ENCODE data around the gene FRMPD2.
"Not testable (repeated sequence)": the region's sequence is repeated elsewhere in the genome, so short reads cannot be mapped to it uniquely, and the experiment has no call there.

The FRMPD2 gene

GRCh38 chr10:48199580-48200377 is 74.7 kb downstream of the FRMPD2 start:
- DNase-seq, result no peak

- DNase-seq, result no peak
These were observed 77.1 kb downstream of the FRMPD2 start for GRCh38 chr10:48197236-48197899.

DNA sequence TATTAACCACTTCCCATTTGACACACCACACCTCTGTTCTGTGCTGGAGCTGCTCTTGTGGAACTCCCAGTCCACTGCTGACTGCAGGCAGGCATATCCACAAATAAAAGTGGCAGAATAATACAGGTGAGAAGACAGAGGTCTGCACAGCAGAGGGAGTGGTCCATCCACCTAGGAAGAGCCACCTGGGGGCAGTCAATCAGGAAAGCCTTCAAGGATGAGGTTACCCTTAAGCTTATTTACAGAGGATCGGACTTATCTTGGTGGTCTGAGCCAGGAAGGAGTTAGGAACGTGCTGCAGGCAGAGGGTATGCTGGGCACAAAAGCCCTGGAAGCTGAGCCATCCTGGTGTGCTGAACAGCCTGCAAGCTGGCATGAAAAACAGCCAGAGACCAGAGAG is 78.7 kb downstream of the FRMPD2 start:
- no peak for DNase-seq

- no peak for DNase-seq
These were observed 79.7 kb downstream of the FRMPD2 start for GRCh38 chr10:48194830-48195229.

GRCh38 chr10:48193556-48193955 is 80.9 kb downstream of the FRMPD2 start:
- DNase-seq, result no peak

GRCh38 chr10:48192881-48193450 is 81.5 kb downstream of the FRMPD2 start:
- no peak for DNase-seq

DNA sequence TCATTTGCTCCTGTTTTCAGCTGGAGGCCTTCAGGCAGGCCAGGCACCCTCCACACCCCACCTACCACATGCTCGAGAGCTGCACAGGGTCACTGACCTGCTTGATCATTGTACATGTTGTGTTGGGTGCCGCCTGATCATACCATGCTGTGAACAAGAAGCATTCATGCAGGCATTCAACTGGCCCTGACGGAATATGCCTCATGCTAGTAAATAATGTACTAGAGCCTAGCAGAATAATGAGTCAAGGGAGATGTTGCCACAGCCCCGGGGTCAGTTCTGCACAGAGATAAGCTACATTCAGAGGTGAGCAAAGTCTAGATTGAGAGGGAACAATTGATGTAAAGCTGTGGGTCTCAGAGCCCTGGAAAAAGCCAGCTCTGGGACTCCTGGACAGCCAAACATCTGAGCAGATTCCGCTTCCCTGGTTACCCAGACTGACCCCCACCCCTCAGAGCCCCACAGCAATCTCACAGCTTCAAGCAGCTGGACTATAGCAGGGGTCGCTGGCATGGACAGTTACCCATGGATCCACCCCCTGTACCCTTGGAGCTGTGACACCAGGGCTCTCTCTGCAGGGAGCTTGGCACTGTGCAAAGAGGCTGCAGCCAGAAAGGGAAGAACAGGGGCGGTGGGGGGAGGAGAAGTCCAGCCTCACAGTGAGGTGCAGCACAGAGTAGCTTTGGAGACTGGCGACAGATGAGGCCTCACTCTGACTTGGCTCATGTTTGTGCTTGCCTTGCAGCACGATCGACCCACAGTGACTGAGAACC is 86.6 kb downstream of the FRMPD2 start:
- no peak for DNase-seq

DNA sequence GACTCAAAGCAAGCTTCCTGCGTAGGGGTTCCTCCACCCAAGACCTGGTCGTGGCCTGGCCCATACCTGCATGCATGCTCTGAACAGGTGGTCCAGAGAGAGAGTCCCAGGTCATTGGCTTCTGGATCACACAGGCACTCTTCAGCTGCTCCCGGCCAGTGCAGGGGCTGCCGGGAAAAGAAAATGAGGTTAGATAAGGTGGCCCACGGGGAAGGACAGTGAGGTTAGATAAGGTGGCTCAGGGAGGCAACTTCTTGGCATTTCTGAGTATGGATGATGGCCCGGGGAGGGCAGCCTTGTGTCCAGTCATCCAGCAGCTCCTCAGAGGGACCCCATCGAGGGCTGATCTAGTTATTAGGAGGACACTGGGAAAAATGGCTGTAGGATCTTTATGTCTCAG is 87.4 kb downstream of the FRMPD2 start:
- no peak for DNase-seq

GRCh38 chr10:48186264-48186804 is 88.2 kb downstream of the FRMPD2 start:
- DNase-seq, result not testable (repeated sequence)

- no peak for DNase-seq
These were observed 90.3 kb downstream of the FRMPD2 start for GRCh38 chr10:48184224-48184623.

DNA sequence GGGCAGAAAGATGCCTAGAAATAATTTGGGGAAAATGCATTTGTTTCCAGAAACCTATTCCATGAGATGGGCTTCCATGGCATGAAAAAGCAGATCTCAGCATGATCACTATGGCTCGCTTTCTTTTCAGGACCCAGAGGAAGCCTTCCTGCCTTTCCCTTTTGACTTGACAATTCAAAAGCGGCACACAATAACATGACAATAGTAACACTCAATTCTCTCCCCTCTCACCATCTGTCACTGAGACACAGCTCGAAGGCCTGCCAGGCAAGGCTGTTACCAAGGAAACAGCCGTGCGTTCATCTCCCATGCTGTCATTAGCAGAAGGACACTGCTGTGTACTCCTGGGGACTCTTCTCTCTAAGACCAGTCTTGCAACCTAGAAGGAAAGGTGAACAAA is 101.8 kb downstream of the FRMPD2 start:
- not testable (repeated sequence) for DNase-seq

- not testable (repeated sequence) for DNase-seq
These were observed 113.8 kb downstream of the FRMPD2 start for GRCh38 chr10:48160670-48161069.

DNA sequence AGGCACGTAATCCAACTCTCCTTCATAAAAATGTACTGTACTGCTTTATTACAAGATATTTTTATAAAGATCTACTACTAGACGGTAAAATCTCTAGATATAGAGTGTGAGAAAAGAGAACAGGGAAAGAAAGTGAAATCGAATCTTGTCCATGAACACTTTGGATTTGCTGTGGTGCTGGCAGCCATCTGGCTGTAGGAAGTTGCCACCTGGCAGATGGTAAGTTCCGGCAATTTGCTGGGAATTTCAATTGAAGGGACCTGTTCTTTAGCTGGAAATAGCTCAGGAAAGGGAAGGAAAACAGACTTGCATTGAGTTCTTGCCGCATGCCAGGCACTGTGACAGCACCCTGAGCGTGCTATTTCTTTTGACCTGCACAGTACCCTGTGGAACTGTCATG is 114.3 kb downstream of the FRMPD2 start:
- DNase-seq, result not testable (repeated sequence)

DNA sequence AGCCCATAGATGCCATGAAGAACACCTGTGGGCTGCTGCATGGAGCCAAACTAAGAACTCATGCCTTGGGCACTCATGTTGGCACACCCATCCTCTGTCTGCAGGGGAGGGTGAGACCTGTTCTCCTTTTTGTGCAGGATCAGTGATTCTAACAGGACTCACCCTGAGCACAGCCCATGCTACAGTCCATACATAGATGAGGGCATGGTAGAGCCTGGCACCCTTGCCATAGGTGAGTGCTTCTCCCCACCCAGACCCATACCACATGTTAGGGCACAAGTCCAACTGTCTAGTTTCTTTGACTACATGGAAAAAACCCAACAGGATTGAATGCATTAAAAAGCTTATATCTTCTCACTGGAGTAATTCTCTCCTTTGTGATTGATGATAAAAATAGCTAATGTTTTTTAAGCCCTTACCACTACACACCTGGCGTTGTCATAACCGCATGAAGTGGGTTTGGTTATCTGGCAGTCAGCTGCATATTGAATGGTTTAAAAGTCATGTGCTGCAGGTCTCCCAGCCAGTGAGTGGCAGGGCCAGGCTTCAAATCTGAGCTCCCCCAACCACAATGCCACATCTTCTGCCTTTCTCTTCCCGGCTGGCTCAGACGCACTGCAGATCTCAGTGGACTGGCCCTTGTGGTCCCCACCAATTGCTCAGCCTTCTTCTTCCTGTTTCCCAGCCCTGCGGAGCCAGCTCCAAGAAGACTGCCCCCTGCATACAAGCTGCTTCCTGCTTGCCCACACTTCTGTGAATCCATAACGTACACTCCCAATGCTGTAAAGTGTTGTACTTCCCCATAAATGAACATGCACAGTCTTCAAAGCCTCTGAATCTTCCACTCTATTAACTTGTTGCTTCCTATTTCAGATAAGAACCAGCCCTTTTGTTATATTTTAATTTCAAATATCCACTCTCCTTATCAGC is 120.0 kb downstream of the FRMPD2 start:
- not testable (repeated sequence) for DNase-seq

GRCh38 chr10:48147643-48148042 is 126.9 kb downstream of the FRMPD2 start:
- DNase-seq, result not testable (repeated sequence)

DNA sequence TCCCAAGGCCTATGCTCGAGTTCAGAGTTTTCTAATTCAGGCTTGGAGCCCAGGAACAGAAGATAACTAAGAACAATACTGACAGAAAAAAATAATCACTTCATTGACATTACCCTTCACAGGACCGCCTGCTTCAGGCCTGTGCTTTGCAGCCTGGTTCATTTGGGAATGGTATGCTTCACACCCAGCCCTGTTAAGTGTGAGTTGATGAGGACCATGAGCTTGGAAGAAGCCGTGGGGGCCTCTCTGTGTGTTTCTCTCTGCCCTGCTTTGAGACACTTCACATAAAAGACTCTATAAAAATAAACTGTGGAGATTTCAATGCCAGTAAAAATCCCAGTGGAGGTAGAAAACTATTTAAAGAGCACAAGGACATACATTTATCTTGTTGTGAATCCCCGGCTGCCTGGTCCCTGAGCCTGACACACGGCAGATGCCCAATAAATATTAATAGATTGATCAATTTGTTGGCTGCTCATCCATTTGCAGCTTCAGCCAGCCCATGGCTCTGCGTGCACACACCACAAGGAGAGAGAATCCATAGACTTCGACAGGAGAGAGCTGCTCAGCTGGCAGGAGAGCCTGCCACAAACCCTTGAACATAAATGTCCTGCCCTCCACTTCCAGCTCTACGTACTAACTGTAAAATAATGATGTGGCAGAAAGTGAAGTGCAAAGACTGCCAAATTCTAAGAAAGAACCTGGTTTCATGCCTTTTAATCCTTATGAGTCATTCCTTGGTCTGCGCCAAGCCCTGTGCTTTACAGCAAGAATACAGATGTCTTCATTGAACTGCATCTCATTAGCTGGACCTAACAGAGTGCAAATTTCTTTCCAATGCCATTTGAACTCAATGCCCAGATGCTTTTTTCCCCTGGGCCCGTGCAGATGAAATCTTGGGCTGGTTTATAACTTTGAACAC is 130.5 kb downstream of the FRMPD2 start:
- not testable (repeated sequence) for DNase-seq

DNA sequence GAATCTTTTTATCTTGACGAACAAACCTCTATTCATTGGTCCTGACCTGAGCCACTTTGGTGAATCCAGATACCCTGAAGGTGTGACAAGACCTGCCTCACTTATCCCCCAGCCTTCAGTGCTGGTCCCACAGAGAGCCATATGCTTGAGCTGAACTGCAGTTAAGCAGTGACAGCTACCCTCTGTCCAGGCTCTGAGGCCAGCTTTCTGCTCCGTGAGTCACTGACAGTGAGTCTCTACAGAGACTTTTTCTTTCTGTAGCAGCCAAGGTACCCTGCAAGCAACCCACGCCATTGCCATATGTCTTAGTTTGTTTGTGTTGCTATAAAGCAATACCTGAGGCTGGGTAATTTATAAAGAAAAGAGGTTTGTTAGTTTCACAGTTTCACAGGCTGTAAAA is 133.5 kb downstream of the FRMPD2 start:
- not testable (repeated sequence) for DNase-seq

DNA sequence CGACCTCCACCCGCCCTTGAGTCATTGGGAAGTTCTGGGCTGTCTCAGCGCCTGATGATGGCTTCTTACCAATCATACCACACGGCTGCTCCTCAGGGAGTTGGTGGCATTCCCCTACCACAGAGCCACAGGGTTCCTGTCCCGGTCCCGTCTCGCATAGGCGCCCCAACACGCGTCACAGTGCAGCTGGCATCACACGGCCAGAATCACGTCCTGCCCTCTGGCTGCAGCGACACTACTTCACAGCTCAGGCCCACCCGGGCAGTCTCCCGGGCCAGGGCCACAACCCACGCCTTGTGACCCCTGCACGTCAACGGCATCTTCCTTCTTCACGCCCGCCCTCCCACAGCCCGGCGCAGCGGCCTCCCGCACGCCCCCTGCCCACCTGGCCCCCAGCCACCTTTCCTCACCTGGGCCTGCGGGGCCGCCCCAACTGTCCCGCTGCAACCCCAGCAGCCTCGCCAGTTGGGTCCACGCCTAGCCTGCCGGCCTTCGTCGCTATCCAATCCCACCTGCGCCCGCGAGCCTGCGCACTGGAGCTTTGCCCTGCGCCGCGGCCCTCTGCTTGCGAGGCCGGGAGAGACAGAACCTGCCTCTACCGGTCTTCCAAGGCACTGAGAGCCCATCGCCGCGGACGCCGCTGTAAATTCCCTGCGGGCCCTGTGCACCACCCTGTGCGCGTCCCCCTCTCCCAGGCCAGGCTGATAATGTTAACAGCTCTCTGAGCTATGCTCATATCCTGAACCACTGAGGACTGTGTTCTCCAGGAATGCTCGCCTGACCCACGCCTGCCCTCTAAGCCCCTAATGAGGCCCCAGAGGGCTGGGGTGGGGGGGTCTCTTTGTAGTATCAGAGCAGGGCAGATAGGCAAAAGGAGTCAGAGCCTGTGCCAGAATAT is 134.3 kb downstream of the FRMPD2 start:
- peak; percentile 1 for DNase-seq

- DNase-seq, result not testable (repeated sequence)
These were observed 145.5 kb downstream of the FRMPD2 start for GRCh38 chr10:48128954-48129353.

Measured in right forelimb (tissue), 1 donor.